ENCODE data around the gene TBC1D9.
"Not testable (repeated sequence)": the region's sequence is repeated elsewhere in the genome, so short reads cannot be mapped to it uniquely, and the experiment has no call there.

TBC1D9 gene

GRCh38 chr4:140753329-140753728, 2.9 kb downstream of the TBC1D9 start:
- no peak for DNase-seq (ENCODE audit: low read depth, low spot score)

DNA sequence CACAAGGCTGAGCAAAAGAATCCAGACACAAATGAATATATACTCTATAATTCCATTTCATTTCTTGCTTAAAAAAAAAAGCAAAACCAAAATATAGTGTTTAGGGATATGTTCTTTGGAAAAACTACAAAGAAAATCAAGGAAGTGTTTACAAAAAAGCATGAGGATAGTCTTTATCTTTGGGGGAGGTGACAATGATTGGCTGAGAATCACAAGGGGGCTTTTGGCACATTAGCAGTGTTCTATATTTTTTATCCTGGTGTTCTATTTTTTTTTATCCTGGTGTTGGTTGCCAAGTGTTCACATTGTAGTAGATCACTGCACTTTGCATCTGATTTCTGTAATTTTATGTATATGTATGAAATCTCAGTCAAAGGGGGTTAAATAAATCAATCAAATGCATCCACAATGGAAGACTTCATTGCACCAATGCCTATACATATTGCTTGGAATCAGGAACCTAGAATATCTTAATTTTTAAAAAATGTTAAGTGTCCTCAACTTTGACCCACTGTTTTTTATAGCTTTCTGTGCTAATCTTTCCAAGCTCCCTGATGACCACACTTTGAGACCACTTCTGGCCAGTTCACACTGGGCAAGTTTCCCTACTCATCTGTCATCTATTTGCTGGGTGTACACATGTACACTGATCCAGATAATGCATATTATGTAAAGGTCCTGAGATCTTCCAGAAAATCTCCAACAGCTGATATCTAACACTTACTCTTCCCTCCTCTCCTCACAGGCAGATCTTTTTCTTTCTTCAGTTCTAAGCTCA, 3.7 kb downstream of the TBC1D9 start:
- DNase-seq (ENCODE audit: low read depth, low spot score): no peak

- DNase-seq (ENCODE audit: low read depth, low spot score): no peak
Observed at GRCh38 chr4:140750470-140750869, 5.7 kb downstream of the TBC1D9 start.

DNA sequence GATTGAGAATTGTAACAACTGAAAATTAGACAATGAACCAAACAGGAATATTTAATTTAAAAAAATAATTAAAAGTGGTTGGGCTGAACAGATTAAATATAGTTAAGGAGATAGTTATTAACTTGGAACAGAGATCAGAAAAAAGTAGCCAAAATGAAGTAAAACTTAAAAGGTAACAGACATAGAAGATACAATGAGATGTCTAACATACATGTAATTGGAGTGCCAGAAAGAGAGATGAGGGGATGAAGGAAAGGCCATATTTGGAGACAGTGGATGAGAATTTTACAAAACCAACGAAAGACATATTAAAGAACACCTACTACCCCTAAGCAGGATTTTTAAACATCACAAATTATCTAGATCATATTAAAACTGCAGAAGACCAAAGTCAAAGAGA, 8.0 kb downstream of the TBC1D9 start:
- DNase-seq (ENCODE audit: low read depth, low spot score): no peak

- not testable (repeated sequence) for DNase-seq (ENCODE audit: low read depth, low spot score)
Observed at GRCh38 chr4:140746546-140746945, 9.6 kb downstream of the TBC1D9 start.

- no peak for DNase-seq (ENCODE audit: low read depth, low spot score)
Observed at GRCh38 chr4:140744421-140744820, 11.8 kb downstream of the TBC1D9 start.

GRCh38 chr4:140743194-140743931, 12.8 kb downstream of the TBC1D9 start:
- no peak for DNase-seq (ENCODE audit: low read depth, low spot score)

- no peak for DNase-seq (ENCODE audit: low read depth, low spot score)
Observed at GRCh38 chr4:140742838-140743193, 13.4 kb downstream of the TBC1D9 start.

DNA sequence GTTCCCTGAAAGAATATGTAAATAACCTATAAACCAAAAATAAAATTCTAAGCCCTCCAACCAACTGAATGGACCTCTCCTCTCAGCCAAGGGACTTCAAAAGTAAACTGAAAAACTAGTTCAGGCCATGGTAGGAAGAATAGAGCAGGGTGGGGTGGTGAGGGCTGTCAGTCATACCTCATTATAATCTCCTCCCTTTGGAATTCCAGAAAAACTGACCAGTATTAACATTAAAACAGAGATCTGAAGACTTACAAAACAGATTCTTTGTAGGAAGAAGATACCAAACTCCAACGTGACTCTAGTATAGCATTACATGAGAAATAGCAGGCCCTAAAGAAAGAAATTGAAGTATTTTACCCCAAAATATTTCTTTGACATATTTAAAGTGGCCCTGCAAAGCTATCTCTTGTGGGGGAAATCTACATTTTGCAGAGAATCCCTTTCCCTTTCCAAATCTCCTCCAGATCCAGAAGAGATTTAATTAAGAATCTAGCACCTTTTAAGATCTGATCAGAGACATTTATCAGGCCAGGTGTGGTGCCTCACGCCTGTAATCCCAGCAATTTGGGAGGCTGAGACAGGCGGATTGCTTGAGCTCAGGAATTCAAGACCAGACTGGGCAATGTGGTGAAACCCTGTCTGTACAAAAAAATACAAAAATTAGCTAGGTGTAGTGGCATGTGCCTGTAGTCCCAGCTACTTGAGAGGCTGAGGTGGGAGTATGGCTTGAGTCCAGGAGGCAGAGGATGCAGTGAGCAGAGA, 15.1 kb downstream of the TBC1D9 start:
- no peak for DNase-seq (ENCODE audit: low read depth, low spot score)

GRCh38 chr4:140740422-140740821, 15.8 kb downstream of the TBC1D9 start:
- no peak for DNase-seq (ENCODE audit: low read depth, low spot score)

- no peak for DNase-seq (ENCODE audit: low read depth, low spot score)
Observed at GRCh38 chr4:140739971-140740370, 16.2 kb downstream of the TBC1D9 start.

- no peak for DNase-seq (ENCODE audit: low read depth, low spot score)
Observed at GRCh38 chr4:140738139-140738538, 18.0 kb downstream of the TBC1D9 start.

DNA sequence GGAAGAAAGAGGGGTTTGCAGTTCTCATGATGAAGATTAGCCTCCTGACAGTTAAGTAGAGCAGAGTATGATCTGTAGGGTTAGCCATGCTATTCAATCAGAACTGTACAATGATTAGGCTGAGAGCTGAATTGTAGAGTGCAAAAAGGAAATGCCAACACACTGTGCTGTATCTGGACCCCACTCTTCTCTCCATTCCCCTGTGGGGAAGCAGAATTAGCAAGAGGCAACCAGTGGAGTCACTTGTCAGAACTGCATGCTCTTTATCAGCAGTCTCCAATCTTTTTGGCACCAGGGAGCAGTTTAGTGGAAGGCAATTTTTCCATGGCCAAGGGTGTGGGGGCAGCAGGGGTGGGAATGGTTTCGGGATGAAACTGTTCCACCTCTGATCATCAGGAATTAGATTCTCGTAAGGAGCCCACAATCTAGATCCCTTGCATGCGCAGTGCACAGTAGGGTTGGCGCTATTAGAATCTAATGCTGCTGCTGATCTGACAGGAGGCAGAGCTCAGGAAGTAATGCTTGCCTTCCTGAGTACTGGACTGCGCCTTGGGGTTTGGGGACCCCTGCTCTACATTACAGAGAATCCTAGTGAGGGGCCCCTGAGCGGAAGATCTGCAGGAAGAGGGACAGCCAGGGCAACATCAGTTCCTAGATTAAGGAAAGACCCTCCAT, 19.4 kb downstream of the TBC1D9 start:
- DNase-seq (ENCODE audit: low read depth, low spot score): no peak

DNA sequence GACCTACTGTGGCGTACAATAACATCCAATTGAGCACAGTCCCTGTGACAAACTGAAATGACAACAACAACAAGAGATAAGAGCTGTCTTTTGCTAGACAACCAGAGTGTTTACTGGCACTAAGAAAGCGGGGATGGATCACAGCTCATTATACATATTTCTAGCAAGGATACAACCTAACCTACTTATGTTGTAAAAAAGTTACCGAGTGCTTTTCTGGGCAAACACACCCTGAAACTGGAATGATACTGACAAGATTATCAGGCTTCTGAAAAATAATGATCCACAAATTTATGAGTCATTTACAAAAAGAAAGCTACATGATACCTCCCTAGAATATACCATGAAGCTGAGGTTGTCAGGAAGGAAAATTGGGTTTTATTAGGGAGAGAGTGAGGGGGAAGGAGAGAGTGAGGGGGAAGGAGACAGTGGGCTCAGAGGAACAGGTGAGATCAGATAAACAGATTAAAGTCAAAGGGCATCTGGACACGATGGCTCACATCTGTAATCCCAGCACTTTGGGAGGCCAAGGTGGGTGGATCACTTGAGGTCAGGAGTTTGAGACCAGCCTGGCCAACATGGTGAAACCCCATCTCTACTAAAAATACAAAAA, 20.3 kb downstream of the TBC1D9 start:
- no peak for DNase-seq (ENCODE audit: low read depth, low spot score)

DNA sequence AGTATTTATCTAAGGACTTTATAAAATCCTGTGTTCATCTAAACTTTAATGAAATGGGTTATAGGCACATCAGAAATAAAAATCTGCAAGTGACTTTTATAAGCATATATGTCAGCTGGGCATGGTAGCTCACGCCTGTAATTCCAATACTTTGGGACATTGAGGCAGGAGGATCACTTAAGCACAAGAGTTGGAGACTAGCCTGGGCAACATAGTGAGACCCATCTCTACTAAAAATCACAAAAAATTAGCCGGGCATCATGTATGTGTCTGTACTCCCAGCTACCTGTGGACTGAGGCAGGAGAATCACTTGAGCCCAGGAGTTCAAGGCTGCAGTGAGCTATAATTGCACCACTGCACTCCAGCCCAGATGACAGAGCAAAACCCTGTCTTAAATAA, 20.9 kb downstream of the TBC1D9 start:
- DNase-seq (ENCODE audit: low read depth, low spot score): no peak

DNA sequence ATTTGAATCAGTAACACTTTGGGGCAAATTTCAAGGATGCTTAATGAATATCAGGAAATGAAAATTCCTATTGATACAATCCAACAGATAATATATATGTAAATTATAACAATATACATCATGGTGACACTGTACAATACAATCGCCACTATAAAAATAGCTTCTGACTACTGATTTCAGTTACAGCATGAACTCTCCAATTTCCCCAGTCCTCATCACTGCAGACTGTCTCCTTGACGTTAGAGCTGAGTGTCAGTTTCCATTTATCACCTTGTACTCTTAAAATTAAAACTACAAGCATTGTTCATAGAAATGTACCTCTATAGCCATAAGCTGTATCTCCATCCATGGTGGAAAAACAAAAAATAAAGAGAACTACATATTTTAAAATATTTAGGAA, 23.4 kb downstream of the TBC1D9 start:
- no peak for DNase-seq (ENCODE audit: low read depth, low spot score)

- DNase-seq (ENCODE audit: low read depth, low spot score): no peak
Observed at GRCh38 chr4:140729344-140730049, 26.7 kb downstream of the TBC1D9 start.

DNA sequence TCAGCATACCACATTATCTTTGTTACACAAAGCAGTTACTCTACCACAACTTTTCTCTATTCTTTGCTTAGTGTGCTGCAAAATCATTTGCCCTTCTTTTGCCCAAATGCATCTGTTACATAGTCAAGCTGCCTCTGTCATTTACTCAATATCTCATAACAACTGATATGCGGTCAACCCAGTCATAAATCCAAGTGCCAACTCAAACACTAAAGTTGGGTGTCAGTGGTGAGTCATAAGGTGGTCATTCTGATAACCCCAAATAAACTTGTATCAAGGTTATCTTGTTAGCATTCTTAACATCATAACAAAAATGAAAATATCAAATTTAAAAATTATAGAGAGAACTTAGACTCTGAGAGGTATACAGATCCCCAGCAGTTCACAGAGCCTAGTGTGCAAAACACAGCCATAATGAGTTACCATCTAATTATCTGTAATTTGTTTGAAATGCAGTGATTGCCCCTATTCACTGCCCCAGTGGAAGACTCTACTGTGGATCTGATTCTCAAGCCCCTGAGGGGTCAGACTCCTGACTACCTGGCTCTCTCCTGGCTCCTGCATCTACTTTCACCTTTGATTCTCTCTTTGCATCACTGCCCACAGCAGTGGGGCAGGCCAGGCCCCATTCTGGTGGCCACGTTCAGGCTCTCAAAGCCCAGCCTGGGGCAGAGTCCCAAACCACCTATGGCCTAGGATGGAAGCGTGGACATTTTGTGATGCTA, 29.2 kb downstream of the TBC1D9 start:
- no peak for DNase-seq (ENCODE audit: low read depth, low spot score)

DNA sequence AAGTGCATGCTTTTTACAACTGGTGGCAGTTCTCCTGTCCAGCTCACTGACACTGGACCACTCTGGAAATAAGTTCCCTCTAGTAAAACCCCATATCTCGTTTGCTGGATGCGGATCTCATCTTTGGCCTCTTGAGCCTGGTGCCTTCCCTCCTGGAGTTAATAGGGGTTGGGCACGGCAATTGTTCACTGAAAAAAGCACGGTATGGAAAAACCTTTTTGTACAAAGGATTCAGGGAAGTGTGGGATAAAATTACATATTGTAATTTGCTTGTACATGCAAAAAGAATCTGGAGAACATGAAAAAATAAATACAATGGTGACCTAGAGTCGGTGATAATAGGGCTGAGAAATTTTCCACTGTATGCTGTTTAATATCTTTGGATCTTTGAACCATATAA, 30.6 kb downstream of the TBC1D9 start:
- no peak for DNase-seq (ENCODE audit: low read depth, low spot score)

DNA sequence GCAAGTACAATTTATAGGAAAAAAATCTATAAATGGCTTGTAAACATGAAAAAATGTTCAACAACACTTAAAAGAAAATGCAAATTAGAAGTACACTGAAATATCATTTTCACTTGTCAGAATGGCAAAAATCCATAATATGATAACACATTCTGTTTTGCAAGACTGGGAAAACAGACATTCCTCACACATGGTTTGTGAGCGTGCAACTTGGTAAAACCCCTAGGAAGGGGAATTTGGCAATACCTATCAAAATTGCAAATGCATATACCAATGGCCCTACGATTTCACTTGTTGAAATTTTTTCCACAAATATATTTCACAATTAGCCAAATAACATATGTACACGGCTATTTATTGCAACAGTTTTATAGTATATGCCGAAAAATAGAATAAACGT, 31.4 kb downstream of the TBC1D9 start:
- no peak for DNase-seq (ENCODE audit: low read depth, low spot score)
